OCI-M1 (cell line): ENCODE data around the gene USH2A.
A peak's percentile ranks its signal among the peaks of the same experiment; 100 is the strongest.

Source experiments
- DNase-seq: peaks from one replicate; lab custom pipeline; 2025; lab: John Stamatoyannopoulos, UW

Gene USH2A

DNA sequence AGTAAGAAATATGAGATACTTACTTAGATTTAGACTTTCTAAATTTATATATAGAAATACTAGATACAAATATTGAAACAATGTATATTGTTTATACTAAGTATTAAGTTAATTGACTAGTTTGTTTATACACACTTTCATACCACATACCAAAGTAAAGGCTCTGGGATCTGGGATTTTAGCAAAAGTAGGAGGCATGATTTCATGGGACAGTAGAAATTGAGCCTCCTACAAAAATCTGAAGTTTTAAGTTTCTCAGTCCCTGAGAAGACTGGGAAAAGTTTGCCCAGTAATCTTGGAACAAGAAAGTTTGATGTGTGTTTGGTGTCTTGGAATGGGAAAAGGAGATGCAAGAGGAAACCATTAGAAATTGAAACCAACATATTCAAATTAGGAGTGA is 825.3 kb downstream of the USH2A start:
- no peak for DNase-seq

DNA sequence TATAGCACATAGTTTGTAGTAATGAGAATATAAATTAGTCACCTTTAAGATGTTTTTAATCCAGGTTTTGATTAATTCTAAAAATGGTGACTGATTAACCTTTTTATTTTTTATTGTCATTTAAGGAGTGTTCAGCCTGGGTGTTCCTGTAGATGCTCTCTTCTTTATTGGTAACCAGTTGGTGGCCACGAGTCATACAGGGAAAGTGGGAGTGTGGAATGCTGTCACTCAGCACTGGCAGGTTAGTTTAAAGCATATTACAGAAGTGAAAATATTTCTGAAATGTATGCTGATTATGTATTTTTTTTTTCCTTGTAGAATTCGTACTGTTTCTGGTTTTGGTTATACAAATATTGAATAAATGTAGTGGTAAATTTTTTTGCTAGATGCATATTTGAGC is 828.0 kb downstream of the USH2A start:
- peak; percentile 14 for DNase-seq

DNA sequence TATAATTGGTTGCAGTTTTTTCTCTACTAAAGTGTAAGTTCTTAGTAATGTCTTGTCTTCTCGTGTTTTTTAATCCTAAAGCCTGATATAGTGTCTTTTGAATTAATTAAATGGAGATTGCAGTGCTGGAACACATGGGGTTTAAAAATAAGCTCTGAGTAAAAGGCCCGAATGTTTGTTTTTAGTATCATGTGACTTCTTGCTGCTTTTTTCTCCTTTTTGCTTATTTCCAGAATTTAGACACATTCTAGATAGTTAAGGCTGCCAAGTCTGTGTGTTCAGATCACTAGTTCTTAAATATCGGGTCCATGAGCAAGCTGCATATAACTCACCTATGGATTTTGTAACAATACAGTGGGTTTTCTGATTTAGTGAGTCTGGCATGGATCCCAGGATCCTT is 828.6 kb downstream of the USH2A start:
- DNase-seq = no peak

DNA sequence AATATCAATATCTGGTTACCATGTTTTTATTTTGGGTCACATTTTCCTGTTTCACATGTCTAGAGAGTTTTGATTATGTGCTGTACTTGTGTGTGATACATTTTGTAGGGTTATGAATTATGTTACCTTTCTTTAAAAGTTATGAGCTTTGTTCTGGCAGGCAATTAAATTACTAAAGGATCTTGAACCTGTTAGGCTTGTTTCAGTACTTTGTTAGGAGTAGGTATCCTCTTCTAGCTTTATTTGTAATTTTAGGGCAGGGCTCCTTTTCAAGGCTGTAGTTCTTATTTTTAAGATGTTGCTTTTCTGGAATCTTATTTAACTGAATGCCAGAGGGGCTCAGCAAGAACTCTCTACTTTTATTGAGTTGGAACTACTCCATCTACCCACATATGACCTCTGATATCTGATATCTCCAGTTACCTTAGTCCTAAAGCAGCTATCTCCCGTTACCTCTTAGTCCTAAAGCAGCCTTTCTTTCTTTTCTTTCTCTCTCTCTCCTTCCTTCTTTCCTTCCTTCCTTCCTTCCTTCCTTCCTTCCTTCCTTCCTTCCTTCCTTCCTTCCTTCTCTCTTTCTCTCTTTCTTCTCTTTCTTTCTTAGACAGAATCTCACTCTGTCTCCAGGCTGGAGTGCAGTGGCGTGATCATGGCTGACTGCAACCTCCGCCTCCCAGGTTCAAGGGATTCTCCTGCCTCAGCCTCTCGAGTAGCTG is 832.3 kb downstream of the USH2A start:
- no peak for DNase-seq

DNA sequence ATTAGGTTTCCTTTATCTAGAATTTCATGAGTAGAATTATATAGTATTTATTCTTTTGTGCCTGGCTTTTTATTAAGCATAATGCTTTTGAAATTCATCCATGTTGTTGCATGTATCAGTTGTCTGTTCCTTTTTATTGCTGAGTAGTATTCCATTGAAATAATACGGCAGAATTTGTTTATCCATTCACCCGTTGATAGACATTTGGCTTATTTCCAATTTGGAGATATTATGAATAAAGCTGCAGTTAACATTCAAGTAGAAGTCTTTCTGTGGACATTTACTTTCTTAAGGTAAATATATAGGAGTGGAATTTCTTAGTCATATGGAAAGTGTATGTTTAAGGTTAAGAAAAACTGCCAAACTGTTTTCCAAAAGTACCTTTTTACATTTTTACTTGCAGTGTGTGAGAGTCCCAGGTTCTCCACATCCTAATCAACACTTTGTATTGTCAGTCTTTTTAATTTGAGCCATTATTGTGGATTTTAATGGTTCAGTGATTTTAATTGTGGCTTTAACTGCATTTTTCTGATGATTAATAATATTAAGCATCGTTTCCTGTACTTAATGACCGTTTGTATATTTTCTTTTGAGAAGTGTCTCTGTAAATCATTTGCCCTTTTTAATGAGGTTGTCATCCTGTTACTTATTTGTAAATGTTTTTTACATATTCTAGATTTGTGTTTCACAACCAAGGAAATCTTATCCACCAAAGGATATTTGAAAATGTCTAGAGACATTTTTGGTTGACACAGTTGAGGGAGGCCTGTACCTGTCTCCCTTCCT is 833.4 kb downstream of the USH2A start:
- DNase-seq = no peak

DNA sequence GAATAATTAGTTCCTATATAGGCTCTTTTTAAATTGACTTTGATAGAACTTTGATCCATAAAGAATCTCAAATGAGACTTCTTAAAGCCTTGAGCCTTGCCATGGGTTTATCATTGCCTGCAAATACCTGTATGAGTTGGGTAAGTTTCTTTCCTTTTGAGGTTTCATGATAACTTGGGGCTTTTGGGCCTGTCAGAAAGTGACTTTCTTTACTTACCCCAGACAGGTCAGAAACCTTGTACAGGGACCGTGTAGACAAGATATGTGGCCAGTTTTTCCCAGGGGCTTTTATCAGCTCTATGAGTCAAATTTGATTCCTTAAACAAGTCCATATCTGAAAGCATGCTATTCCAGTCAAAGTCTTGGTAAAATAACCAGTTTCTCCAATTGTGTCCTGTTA is 838.9 kb downstream of the USH2A start:
- DNase-seq = no peak

DNA sequence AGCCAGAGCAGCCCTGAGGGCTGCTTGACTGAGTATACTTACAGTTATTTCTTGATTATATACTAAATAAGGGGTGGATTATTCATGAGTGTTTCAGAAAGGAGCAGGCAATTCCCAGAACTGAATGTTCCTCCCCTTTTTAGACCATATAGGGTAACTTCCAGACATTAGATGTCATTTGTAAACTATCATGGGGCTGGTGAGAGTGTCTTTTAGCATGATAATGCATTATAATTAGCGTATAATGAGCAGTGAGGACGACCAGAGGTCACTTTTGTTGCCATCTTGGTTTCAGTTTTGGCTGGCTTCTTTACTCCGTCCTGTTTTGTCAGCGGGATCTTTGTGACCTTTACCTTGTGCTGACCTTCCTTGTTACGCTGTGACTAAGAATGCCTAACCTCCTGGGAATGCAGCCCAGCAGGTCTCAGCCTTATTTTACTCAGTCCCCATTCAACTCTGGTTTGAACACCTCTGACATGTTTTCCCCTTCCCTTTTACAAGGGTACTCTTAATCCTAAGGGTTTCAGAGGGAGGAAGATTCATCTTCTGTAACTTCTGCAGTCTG is 840.0 kb downstream of the USH2A start:
- no peak for DNase-seq

DNA sequence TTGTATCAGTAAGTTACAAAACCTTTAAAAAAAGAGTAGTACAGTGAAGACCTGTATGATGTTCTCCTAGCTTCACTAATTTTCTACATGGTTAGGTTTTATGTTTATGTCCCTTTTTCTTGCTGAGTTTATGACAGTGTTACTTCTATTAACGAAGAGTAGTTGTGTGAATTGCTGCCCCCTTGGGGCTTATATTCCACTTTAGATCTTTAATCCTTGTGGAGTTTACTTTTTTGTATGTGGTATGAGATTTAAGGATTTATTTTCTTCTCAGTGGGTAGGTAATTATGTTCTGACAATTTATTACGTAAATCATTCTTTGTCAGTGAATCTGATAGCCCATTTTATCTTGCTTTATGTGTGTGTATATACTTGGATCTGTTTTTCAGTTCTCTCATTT is 841.4 kb downstream of the USH2A start:
- DNase-seq = no peak
